Stimulated activated naive CD4-positive, alpha-beta T cell (primary cell): ENCODE data around the gene MYO18A.
A peak's percentile ranks its signal among the peaks of the same experiment; 100 is the strongest.
"Not testable (repeated sequence)": the region's sequence is repeated elsewhere in the genome, so short reads cannot be mapped to it uniquely, and the experiment has no call there.

ENCODE experiments used
- DNase-seq, 6 experiments: peaks; one replicate each; lab custom pipeline; 2025; lab: John Stamatoyannopoulos, UW

MYO18A gene

GRCh38 chr17:29180034-29180787, at the start of gene MYO18A:
Gene MYO18A, minus strand, starts transcription at chr17:29180398. Its CDS starts 13,458 bp downstream, at chr17:29166940.
- DNase-seq: peak; percentile 38 to 74 (median 70)

GRCh38 chr17:29225396-29225795, 45.2 kb upstream of the MYO18A start:
- no peak for DNase-seq

GRCh38 chr17:29221338-29221737, 41.1 kb upstream of the MYO18A start:
- DNase-seq: not testable (repeated sequence)

- DNase-seq: peak; percentile 19 to 70 (median 54)
Measured at GRCh38 chr17:29219378-29220047, 39.3 kb upstream of the MYO18A start.

GRCh38 chr17:29216856-29217255, 36.7 kb upstream of the MYO18A start:
- no peak for DNase-seq

GRCh38 chr17:29216181-29216580, 36.0 kb upstream of the MYO18A start:
- no peak for DNase-seq

- DNase-seq: no peak
Measured at GRCh38 chr17:29215717-29216116, 35.5 kb upstream of the MYO18A start.

- no peak for DNase-seq
Measured at GRCh38 chr17:29215174-29215573, 35.0 kb upstream of the MYO18A start.

- DNase-seq: no peak
Measured at GRCh38 chr17:29214215-29215146, 34.3 kb upstream of the MYO18A start.

- DNase-seq: no peak
Measured at GRCh38 chr17:29212681-29213121, 32.5 kb upstream of the MYO18A start.

GRCh38 chr17:29212094-29212631, 32.0 kb upstream of the MYO18A start:
- no peak for DNase-seq

GRCh38 chr17:29210879-29211278, 30.7 kb upstream of the MYO18A start:
- no peak for DNase-seq

- no peak for DNase-seq
Measured at GRCh38 chr17:29209073-29209472, 28.9 kb upstream of the MYO18A start.

GRCh38 chr17:29207975-29208374, 27.8 kb upstream of the MYO18A start:
- no peak for DNase-seq

GRCh38 chr17:29205047-29205446, 24.8 kb upstream of the MYO18A start:
- no peak for DNase-seq

- not testable (repeated sequence) for DNase-seq
Measured at GRCh38 chr17:29204068-29204804, 24.0 kb upstream of the MYO18A start.

- no peak for DNase-seq
Measured at GRCh38 chr17:29197516-29198272, 17.5 kb upstream of the MYO18A start.

GRCh38 chr17:29196769-29197515, 16.7 kb upstream of the MYO18A start:
- DNase-seq: no peak

GRCh38 chr17:29195465-29196081, 15.4 kb upstream of the MYO18A start:
- DNase-seq: no peak
